ENCODE results near the gene KCTD18. TPM values are rescaled to one million over a fixed set of nuclear protein-coding genes. Genes with fewer than 3 reads are reported as not detected.

The KCTD18 gene
- polyA plus RNA-seq, 1 donor (not counting 4 experiments of a cell fraction or from before 2014, with no cell fraction given): 10.9 TPM

- Histone ChIP-seq H3K9me1 (ENCODE audit: control insufficient read depth, extremely low read depth, insufficient read depth, low read length) (no peaks in the 10 kb centered on the region), H4K20me1 (ENCODE audit: control insufficient read depth, extremely low read depth, insufficient read depth, low read length) (no peaks in the 10 kb centered on the region), H3K79me2 (ENCODE audit: control insufficient read depth, insufficient read depth, low read length) (peaks cover 40% of the 10 kb centered on the region), H3K27ac (ENCODE audit: control insufficient read depth, insufficient read depth, low read length) (peak within 1 kb of the TSS; percentile 77), H3K4me1 (ENCODE audit: control insufficient read depth, extremely low read depth, insufficient read depth, low read length) (peaks cover 16% of the 10 kb centered on the region), H2AFZ (ENCODE audit: control insufficient read depth, low read length) (peak within 1 kb of the TSS; percentile 97), H3K9me3 (ENCODE audit: control insufficient read depth, low read depth, low read length) (no peaks in the 10 kb centered on the region), H3K4me3 (ENCODE audit: control insufficient read depth in 2 of 3, extremely low read depth in 1 of 3, insufficient read depth in 2 of 3, low read depth in 1 of 3, low read length in 3 of 3) (peak within 1 kb of the TSS; percentile 59 to 97 (median 88)), H3K27me3 (ENCODE audit: control insufficient read depth, extremely low read depth, insufficient read depth, low read length) (no peaks in the 10 kb centered on the region), H3K36me3 (ENCODE audit: control insufficient read depth in 2 of 2, extremely low read depth in 1 of 2, insufficient read depth in 2 of 2, low read length in 2 of 2) (no peaks in the 10 kb centered on the region), H3K4me2 (ENCODE audit: control insufficient read depth, extremely low read depth, insufficient read depth, low read depth, low read length) (peak within 1 kb of the TSS; percentile 89), H3K9ac (ENCODE audit: control insufficient read depth, extremely low read depth, insufficient read depth, low read length) (peak within 1 kb of the TSS; percentile 86)
- FAIRE-seq (peak; percentile 83), DNase-seq (ENCODE audit: low read depth, low spot score) (peak; percentile 60)
- TF ChIP-seq EZH2 (IDR thresholded peaks at IDR 0.05; ENCODE audit: low read length) (no peak), CTCF (optimal IDR thresholded peaks at IDR 0.05 in 1 of 3, IDR thresholded peaks at IDR 0.05 in 1 of 3, conservative IDR thresholded peaks at IDR 0.05 in 1 of 3; ENCODE audit: extremely low read depth in 1 of 3, insufficient read depth in 2 of 3, low read length in 3 of 3) (peak in 1 of 3 experiments; percentile 9)
- dilution Hi-C loops (cut with MboI; ENCODE audit: extremely low pct_ligation_motif_present, low sequenced_read_pairs): no loop called here
These were observed 16.2 kb upstream of the KCTD18 start, which contains the start of gene SGO2 for GRCh38 chr2:200525882-200526651. TSS of gene SGO2 (plus strand) at chr2:200526207. CDS start at chr2:200532976, 6,769 bp downstream.

- peak overlapping the region; percentile 86 for H3K9ac ChIP-seq (ENCODE audit: control insufficient read depth, extremely low read depth, insufficient read depth, low read length)
- TF ChIP-seq EZH2 (IDR thresholded peaks at IDR 0.05; ENCODE audit: low read length) (no peak), CTCF (optimal IDR thresholded peaks at IDR 0.05 in 1 of 3, IDR thresholded peaks at IDR 0.05 in 1 of 3, conservative IDR thresholded peaks at IDR 0.05 in 1 of 3; ENCODE audit: extremely low read depth in 1 of 3, insufficient read depth in 2 of 3, low read length in 3 of 3) (no peak)
These were observed 15.6 kb upstream of the KCTD18 start for GRCh38 chr2:200525551-200525881.

More at GRCh38 chr2:200525551-200525881, 15.6 kb upstream of the KCTD18 start:
- no peaks in the 10 kb centered on the region for H4K20me1 ChIP-seq (ENCODE audit: control insufficient read depth, extremely low read depth, insufficient read depth, low read length)
- no peaks in the 10 kb centered on the region for H3K9me3 ChIP-seq (ENCODE audit: control insufficient read depth, low read depth, low read length)
- peaks cover 36% of the 10 kb centered on the region for H3K79me2 ChIP-seq (ENCODE audit: control insufficient read depth, insufficient read depth, low read length)
- H3K27ac ChIP-seq (ENCODE audit: control insufficient read depth, insufficient read depth, low read length): no peak overlapping the region
- dilution Hi-C loops (cut with MboI; ENCODE audit: extremely low pct_ligation_motif_present, low sequenced_read_pairs): no loop called here
- H3K9me1 ChIP-seq (ENCODE audit: control insufficient read depth, extremely low read depth, insufficient read depth, low read length): no peaks in the 10 kb centered on the region
- H3K4me1 ChIP-seq (ENCODE audit: control insufficient read depth, extremely low read depth, insufficient read depth, low read length): peaks cover 16% of the 10 kb centered on the region
- no peaks in the 10 kb centered on the region for H3K36me3 ChIP-seq (ENCODE audit: control insufficient read depth in 2 of 2, extremely low read depth in 1 of 2, insufficient read depth in 2 of 2, low read length in 2 of 2)
- H3K27me3 ChIP-seq (ENCODE audit: control insufficient read depth, extremely low read depth, insufficient read depth, low read length): no peaks in the 10 kb centered on the region
- H3K4me2 ChIP-seq (ENCODE audit: control insufficient read depth, extremely low read depth, insufficient read depth, low read depth, low read length): peak overlapping the region; percentile 89
- FAIRE-seq: no peak
- H3K4me3 ChIP-seq (ENCODE audit: control insufficient read depth in 2 of 3, extremely low read depth in 1 of 3, insufficient read depth in 2 of 3, low read depth in 1 of 3, low read length in 3 of 3): peak overlapping the region; percentile 59 to 97 (median 88)
- no peak for DNase-seq (ENCODE audit: low read depth, low spot score)
- H2AFZ ChIP-seq (ENCODE audit: control insufficient read depth, low read length): peak overlapping the region; percentile 81

Data from keratinocyte (primary cell).